Measurements from ENCODE around the gene GINS1. TPM values are rescaled to one million over a fixed set of nuclear protein-coding genes. Genes with fewer than 3 reads are reported as not detected.
A peak's percentile ranks its signal among the peaks of the same experiment; 100 is the strongest.

Gene GINS1
- polyA plus RNA-seq, 1 donor: 8.9 TPM

- H3K4me3 ChIP-seq (ENCODE audit: low read length): no peak overlapping the region
- WGBS (ENCODE audit: insufficient coverage, low lambda C conversion rate): 67% methylated on average over 1 of the region's 10 CpGs
Observed at GRCh38 chr20:25372584-25373336, 34.7 kb upstream of the GINS1 start.

GRCh38 chr20:25374842-25375241 lies 32.6 kb upstream of the GINS1 start:
- WGBS (ENCODE audit: insufficient coverage, low lambda C conversion rate): no CpG with 5 or more reads among the region's 2 CpGs
- no peak overlapping the region for H3K27ac ChIP-seq (ENCODE audit: low read length)
- no peak overlapping the region for H3K4me3 ChIP-seq (ENCODE audit: low read length)
- H3K36me3 ChIP-seq (ENCODE audit: control insufficient read depth, insufficient read depth, low read length): no peaks in the 10 kb centered on the region
- DNase-seq: no peak
- peaks cover 9% of the 10 kb centered on the region for H3K4me1 ChIP-seq (ENCODE audit: control insufficient read depth, insufficient read depth, low read length)
- H3K27me3 ChIP-seq (ENCODE audit: control insufficient read depth, insufficient read depth, low read length): no peaks in the 10 kb centered on the region
- H3K9me3 ChIP-seq (ENCODE audit: control insufficient read depth, low read depth, low read length): no peaks in the 10 kb centered on the region

More at GRCh38 chr20:25372584-25373336, 34.7 kb upstream of the GINS1 start:
- Histone ChIP-seq H3K9me3 (ENCODE audit: control insufficient read depth, low read depth, low read length) (no peaks in the 10 kb centered on the region), H3K4me1 (ENCODE audit: control insufficient read depth, insufficient read depth, low read length) (no peaks in the 10 kb centered on the region), H3K27me3 (ENCODE audit: control insufficient read depth, insufficient read depth, low read length) (no peaks in the 10 kb centered on the region), H3K27ac (ENCODE audit: low read length) (no peak overlapping the region), H3K36me3 (ENCODE audit: control insufficient read depth, insufficient read depth, low read length) (no peaks in the 10 kb centered on the region)
- DNase-seq: no peak

GRCh38 chr20:25376236-25376635 lies 31.2 kb upstream of the GINS1 start:
- Histone ChIP-seq H3K4me1 (ENCODE audit: control insufficient read depth, insufficient read depth, low read length) (peaks cover 9% of the 10 kb centered on the region), H3K27ac (ENCODE audit: low read length) (no peak overlapping the region), H3K9me3 (ENCODE audit: control insufficient read depth, low read depth, low read length) (no peaks in the 10 kb centered on the region), H3K36me3 (ENCODE audit: control insufficient read depth, insufficient read depth, low read length) (no peaks in the 10 kb centered on the region), H3K4me3 (ENCODE audit: low read length) (no peak overlapping the region), H3K27me3 (ENCODE audit: control insufficient read depth, insufficient read depth, low read length) (no peaks in the 10 kb centered on the region)
- 100% methylated on average over 3 of the region's 4 CpGs for WGBS (ENCODE audit: insufficient coverage, low lambda C conversion rate)
- DNase-seq: no peak

DNA sequence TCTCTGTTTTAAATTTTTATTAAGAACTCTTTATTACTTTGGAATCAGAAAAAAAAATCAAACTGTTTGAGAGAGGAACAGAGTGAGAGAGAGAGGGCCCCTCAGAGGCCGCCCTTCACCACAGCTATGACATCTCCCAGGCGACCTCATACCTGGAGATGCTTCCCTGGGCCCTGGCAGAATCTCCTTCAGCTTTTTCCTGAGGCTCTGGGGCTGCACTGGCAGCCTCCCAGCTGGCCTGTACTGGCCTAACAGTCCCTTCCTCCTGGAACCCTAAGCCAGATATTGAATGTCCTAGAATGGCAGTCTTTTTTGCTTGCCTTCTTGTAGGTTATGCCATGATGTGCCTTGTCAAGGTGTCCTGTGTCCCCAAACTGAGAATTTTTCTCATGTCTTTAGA lies 30.6 kb upstream of the GINS1 start:
- Histone ChIP-seq H3K4me1 (ENCODE audit: control insufficient read depth, insufficient read depth, low read length) (peaks cover 9% of the 10 kb centered on the region), H3K36me3 (ENCODE audit: control insufficient read depth, insufficient read depth, low read length) (no peaks in the 10 kb centered on the region), H3K27ac (ENCODE audit: low read length) (no peak overlapping the region), H3K4me3 (ENCODE audit: low read length) (no peak overlapping the region), H3K9me3 (ENCODE audit: control insufficient read depth, low read depth, low read length) (no peaks in the 10 kb centered on the region), H3K27me3 (ENCODE audit: control insufficient read depth, insufficient read depth, low read length) (no peaks in the 10 kb centered on the region)
- no CpG with 5 or more reads among the region's 2 CpGs for WGBS (ENCODE audit: insufficient coverage, low lambda C conversion rate)
- no peak for DNase-seq

- 33% methylated on average over 1 of the region's 5 CpGs for WGBS (ENCODE audit: insufficient coverage, low lambda C conversion rate)
- H3K36me3 ChIP-seq (ENCODE audit: control insufficient read depth, insufficient read depth, low read length): no peaks in the 10 kb centered on the region
- no peak overlapping the region for H3K4me3 ChIP-seq (ENCODE audit: low read length)
- H3K4me1 ChIP-seq (ENCODE audit: control insufficient read depth, insufficient read depth, low read length): peaks cover 20% of the 10 kb centered on the region
- no peaks in the 10 kb centered on the region for H3K9me3 ChIP-seq (ENCODE audit: control insufficient read depth, low read depth, low read length)
- H3K27me3 ChIP-seq (ENCODE audit: control insufficient read depth, insufficient read depth, low read length): no peaks in the 10 kb centered on the region
- DNase-seq: peak in 1 of 2 donors; percentile 37
- no peak overlapping the region for H3K27ac ChIP-seq (ENCODE audit: low read length)
Observed at GRCh38 chr20:25378189-25378883, 29.1 kb upstream of the GINS1 start.

DNA sequence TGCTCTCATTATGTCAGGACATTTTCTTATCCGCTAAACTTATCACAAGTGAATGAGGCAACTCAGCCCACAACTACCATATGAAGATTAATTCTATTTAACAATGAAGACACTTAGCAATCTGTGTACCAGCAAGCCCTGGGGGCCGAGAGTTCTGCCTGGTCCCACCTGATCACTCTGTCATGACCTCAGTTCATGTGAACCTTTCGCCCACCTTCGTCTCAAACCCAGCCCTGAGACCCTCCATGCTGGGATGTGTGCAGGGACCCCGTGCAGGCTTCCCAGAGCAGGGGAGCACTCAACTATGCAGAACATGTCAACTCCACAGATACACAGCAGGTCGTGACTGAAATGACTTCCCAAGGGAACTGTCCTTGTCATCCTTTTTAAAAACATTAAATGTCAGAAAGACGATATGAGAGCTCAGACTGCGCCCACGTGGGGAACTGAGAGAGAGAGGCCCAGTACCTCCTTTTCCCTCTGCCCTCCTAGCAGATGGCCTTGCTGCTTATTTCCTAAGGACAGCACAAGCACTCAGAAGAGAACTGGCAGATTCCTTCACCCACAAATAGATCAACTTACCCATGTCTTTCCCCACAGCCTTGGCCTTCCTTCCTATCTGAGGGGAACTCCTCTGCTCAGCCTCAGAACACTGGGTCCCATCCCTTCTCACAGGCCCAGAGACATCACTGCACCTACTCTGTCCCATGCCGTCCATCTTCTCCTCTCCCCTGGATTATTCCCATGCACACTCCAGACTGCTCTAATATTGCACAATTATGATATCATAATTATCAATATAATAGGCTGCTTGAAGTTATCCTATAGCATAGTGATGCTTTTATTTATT lies 28.4 kb upstream of the GINS1 start:
- H3K4me1 ChIP-seq (ENCODE audit: control insufficient read depth, insufficient read depth, low read length): peaks cover 20% of the 10 kb centered on the region
- H3K27me3 ChIP-seq (ENCODE audit: control insufficient read depth, insufficient read depth, low read length): no peaks in the 10 kb centered on the region
- no peak for DNase-seq
- H3K27ac ChIP-seq (ENCODE audit: low read length): no peak overlapping the region
- no peak overlapping the region for H3K4me3 ChIP-seq (ENCODE audit: low read length)
- H3K9me3 ChIP-seq (ENCODE audit: control insufficient read depth, low read depth, low read length): no peaks in the 10 kb centered on the region
- WGBS (ENCODE audit: insufficient coverage, low lambda C conversion rate): 51% methylated on average over 3 of the region's 10 CpGs
- no peaks in the 10 kb centered on the region for H3K36me3 ChIP-seq (ENCODE audit: control insufficient read depth, insufficient read depth, low read length)

DNA sequence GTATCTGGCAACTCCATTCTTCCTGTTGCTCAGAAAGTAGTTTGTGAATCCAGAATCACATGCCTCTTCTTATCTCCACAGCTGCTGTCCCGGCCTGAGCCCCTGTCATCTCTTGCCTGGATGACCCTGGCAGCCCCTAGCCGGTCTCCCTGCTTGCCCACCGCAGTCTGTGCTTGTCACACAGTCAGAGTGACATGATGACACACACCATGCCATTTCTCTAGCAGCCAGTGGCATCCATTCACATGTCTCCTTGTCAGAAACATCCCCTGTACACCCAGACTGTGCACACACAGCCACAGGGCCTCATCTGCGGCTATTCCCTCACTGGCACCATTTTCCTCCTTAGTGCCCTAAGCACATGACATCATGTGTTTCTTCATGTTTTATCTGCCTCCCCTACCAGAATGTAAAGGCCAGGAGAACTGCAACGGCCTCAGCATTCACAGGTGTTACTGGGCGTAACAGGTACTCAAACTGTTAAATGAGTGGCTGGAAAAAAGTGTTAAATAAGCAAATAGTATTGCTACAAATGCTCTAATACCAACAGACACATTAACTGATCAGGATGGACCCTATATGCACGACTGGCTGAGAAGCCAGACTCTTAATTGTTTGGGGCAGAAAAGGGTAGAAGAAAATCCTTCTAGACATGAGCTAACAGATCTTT lies 26.4 kb upstream of the GINS1 start:
- Histone ChIP-seq H3K9me3 (ENCODE audit: control insufficient read depth, low read depth, low read length) (no peaks in the 10 kb centered on the region), H3K4me1 (ENCODE audit: control insufficient read depth, insufficient read depth, low read length) (peaks cover 20% of the 10 kb centered on the region), H3K4me3 (ENCODE audit: low read length) (no peak overlapping the region), H3K36me3 (ENCODE audit: control insufficient read depth, insufficient read depth, low read length) (no peaks in the 10 kb centered on the region), H3K27ac (ENCODE audit: low read length) (peak overlapping the region; percentile 65), H3K27me3 (ENCODE audit: control insufficient read depth, insufficient read depth, low read length) (no peaks in the 10 kb centered on the region)
- DNase-seq: no peak
- WGBS (ENCODE audit: insufficient coverage, low lambda C conversion rate): 100% methylated on average over 2 of the region's 7 CpGs

DNA sequence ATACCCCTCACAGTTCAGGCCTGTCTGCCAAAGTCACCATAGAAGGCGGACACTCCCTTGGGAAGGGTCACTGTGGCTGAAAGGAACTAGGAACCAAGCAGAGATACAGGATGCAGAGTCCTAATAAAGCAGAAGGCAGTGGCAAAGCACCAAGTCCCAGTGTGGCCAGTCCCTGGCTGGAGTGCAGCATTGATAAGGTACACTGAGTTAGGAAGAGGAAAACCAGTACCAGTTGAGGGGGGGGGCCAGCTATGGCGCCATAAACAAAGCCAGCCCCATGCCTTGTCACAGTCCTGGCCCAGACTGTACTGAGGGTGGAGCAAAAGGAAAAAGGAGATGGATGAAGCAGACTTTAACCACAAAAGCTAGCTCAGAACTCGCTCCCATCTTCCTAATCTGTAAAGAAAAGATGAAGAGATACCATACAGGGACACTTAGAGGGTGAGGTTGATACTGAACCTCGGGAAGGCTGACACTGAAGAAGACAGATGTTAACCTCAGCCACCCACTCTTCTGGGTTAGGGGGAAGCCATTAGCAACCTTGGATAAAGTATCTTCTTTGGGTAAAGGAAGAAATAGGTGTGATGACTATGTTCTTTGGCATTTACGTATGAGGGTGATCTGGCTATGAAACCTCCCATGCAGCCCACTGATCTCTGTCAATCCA lies 24.6 kb upstream of the GINS1 start:
- DNase-seq: no peak
- Histone ChIP-seq H3K36me3 (ENCODE audit: control insufficient read depth, insufficient read depth, low read length) (no peaks in the 10 kb centered on the region), H3K27me3 (ENCODE audit: control insufficient read depth, insufficient read depth, low read length) (no peaks in the 10 kb centered on the region), H3K9me3 (ENCODE audit: control insufficient read depth, low read depth, low read length) (no peaks in the 10 kb centered on the region), H3K4me1 (ENCODE audit: control insufficient read depth, insufficient read depth, low read length) (peaks cover 20% of the 10 kb centered on the region), H3K4me3 (ENCODE audit: low read length) (no peak overlapping the region), H3K27ac (ENCODE audit: low read length) (peak overlapping the region; percentile 65)
- no CpG with 5 or more reads among the region's 5 CpGs for WGBS (ENCODE audit: insufficient coverage, low lambda C conversion rate)

- Histone ChIP-seq H3K9me3 (ENCODE audit: control insufficient read depth, low read depth, low read length) (no peaks in the 10 kb centered on the region), H3K27ac (ENCODE audit: low read length) (peak overlapping the region; percentile 88), H3K4me1 (ENCODE audit: control insufficient read depth, insufficient read depth, low read length) (no peaks in the 10 kb centered on the region), H3K27me3 (ENCODE audit: control insufficient read depth, insufficient read depth, low read length) (no peaks in the 10 kb centered on the region), H3K36me3 (ENCODE audit: control insufficient read depth, insufficient read depth, low read length) (peaks cover 3% of the 10 kb centered on the region), H3K4me3 (ENCODE audit: low read length) (peak overlapping the region; percentile 87)
- DNase-seq: peak; percentile 18 to 67
- no CpG with 5 or more reads among the region's 19 CpGs for WGBS (ENCODE audit: insufficient coverage, low lambda C conversion rate)
Observed at GRCh38 chr20:25389401-25389857, 18.0 kb upstream of the GINS1 start.
